Subcutaneous adipose tissue (tissue), 4 donors: ENCODE data around the gene FZD2. TPM values are rescaled to one million over a fixed set of nuclear protein-coding genes. Genes with fewer than 3 reads are reported as not detected.

Experiments used
- total RNA-seq, 4 donors: library from RNA; depleted of rRNA; stranded (reverse); fragments of >200 nt; gene quantifications; one replicate each; pipeline ENCODE4 v1.1.0, GENCODE V29; 2016
- TF ChIP-seq, protein P1 (sequence below): fragments of 450-650 bp; IDR thresholded peaks from one replicate; pipeline ENCODE4 v1.5.1; 2016; ENCODE audit warnings: low read depth, mild to moderate bottlenecking, control low read depth, antibody characterized with exemption, moderate library complexity

Gene FZD2
- total RNA-seq, 4 donors from 2014 or later = 0.75 to 5.6 (median 1.6) TPM

DNA sequence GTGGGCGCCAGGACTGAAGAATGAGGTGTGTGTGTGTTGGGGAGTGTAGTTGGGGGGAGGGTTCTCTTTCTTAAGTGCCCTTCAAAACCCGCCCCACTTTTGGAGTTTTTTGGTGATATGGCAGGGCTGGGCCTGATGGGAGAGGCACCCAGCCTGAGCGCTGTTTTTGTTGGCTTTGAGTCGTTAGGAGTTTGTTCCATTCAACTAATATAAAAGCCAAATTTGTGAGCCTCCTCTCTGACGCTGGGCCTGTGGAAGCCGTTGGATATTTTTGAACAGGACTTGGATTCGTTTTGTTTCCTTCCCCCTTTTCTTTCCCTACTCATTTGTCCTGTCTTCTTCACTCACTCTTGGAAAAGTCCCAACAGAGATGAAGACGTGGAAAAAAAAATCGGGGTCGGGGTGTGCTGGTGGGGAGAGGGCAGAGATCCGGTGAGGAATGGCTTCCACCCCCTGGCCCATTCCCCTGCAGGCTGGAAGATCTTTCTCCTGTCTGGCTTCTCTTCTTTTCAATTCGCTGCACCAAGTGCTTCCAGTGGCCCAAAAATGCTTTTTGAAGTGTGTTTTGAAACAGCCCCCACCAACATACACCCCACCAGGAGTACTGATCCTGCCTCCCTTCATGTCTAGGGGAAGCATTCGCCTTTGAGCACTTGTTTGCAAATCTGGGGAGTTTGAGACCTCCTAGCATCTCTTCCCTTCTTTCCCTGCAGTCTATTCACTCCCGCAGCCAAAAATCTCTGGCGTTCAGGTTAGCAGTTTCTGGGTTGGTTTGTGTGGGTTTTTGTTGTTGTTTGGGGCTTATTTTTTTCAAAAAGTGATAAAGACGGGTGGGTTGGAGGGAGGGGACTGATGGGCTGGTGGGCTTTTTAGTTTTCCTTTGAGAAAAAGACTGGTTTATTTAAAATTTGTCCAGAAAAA is 2.6 kb downstream of the FZD2 start:
- TF ChIP-seq, protein P1, sequence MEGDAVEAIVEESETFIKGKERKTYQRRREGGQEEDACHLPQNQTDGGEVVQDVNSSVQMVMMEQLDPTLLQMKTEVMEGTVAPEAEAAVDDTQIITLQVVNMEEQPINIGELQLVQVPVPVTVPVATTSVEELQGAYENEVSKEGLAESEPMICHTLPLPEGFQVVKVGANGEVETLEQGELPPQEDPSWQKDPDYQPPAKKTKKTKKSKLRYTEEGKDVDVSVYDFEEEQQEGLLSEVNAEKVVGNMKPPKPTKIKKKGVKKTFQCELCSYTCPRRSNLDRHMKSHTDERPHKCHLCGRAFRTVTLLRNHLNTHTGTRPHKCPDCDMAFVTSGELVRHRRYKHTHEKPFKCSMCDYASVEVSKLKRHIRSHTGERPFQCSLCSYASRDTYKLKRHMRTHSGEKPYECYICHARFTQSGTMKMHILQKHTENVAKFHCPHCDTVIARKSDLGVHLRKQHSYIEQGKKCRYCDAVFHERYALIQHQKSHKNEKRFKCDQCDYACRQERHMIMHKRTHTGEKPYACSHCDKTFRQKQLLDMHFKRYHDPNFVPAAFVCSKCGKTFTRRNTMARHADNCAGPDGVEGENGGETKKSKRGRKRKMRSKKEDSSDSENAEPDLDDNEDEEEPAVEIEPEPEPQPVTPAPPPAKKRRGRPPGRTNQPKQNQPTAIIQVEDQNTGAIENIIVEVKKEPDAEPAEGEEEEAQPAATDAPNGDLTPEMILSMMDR = no peak

DNA sequence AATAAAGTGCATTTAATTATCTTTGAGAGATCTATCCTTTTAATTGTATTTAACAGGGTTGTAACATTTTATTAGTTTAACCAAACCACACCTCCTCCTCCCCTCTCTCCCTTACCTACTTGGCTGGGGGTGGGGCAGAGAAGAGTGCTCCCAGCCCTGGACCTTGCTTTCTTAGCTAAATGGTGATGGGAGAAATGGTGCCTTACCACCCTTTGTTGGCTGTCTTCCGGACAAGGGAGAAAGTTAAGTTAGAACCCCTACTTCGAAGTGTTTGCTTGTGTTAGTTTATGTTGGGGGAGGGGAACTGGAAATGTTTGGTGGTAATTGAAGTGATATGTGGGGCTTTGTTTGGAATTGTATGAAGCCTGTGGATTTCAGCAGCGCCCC is 3.9 kb downstream of the FZD2 start:
- TF ChIP-seq, protein P1 = no peak

DNA sequence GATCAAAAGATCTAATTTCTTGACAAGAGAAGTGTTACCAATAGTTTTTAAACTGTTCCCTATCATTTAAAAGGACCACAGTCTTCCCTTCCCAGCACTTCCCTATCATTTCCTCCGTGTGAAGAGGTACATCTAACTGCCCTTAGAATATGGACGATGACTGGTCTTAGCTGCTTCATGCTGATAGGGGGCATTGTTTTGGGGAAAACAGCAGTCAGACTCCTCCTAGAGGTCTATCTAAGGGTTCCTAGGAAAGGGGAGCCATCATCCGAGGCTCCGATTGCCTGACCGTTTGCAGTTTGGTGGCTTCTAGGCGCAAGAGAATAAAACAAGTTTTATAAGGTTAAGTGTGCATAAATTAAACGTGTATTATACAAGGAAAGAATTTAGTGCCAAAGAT is 7.1 kb downstream of the FZD2 start:
- TF ChIP-seq, protein P1 = no peak

DNA sequence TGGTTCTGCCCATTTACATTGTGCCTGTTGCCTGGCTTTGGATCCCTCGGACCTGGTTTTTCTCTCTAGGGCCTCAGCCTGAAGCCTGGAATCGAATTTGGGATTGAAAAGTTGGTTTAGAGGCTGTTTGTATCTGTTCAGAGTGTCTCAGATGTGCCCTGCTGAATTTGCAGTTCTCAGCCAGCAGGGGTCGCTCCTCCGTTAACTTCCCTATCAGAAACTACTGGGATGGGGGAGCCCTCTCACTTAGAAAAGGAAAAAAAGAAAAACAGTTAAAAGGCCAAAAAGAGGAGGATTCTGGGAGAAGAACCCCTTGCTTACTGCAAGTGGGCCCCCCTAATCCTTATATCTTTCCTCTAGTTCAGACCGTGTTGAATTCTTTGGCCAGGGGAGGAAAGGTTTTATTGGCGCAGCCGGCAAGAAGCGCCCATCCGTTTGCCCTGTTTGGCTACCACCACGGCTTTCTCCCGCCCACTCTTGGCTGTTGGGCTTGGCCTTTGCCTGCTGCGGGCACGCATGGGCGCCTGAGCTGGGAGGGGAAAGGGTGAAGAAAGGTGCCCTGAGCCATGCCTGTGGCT is 8.7 kb downstream of the FZD2 start:
- TF ChIP-seq, protein P1 = no peak

DNA sequence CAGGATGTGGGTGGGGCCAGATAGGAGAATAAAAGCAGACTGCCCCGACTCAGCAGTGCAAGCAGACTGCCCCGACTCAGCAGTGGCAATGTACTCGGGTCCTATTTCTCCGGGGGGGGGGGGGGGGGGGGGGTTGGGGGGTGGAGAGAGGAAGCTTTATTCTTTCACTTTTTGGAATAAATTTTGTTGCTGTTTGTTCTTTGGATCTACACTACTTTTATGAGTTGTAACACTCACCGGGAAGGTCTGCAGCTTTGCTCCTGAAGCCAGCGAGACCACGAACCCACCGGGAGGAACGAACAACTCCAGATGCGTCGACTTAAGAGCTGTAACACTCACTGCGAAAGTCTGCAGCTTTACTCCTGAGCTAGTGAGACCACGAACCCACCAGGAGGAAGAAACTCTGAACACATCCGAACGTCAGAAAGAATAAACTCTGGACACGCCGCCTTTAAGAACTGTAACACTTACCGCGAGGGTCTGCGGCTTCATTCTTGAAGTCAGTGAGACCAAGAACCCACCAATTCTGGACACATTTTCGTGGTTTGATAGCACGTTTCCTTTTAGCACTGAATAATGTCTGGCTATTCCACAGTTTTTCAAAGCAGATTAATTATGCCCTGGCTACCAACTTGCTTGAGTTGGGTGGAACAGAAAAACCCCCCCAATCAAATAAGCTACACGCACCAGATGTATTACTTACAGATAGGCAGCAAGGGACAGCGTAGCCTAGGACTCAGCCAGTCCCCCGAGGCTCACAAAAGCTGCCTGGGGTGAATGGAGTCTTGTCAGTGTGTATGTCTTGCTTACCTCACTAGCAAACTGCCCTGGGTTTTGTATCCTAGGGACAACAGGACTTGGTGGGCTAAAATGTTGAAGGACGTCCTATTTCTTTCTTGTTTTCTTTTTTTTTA is 11.9 kb downstream of the FZD2 start:
- TF ChIP-seq, protein P1 = no peak

DNA sequence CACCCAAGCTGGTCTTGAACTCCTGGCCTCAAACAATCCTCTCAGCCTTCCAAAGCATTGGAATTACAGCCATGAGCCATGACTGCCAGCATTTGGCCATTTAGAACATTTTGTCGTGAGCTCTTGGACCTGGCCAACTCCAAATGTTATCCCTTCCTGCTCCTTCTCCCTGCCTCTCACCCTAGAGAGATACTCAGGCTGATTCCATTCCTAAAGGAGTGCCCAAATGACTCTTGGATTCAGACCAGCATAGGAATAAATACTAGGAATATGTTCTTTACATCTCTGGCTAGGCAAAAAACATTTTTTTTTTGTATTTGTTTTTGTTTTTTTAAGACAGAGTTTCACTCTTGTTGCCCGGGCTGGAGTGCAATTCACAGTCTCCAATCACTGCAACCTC is 15.5 kb downstream of the FZD2 start:
- TF ChIP-seq, protein P1 = no peak
